GM12875 (cell line): ENCODE data around the gene DKK3.

ENCODE experiments used
- H3K4me3 ChIP-seq: one replicate; pipeline ENCODE4 v1.5.1; 2011; ENCODE audit warnings: low read depth, low read length, control low read depth
- TF ChIP-seq, protein P1 (sequence below): IDR thresholded peaks from 2 replicates; pipeline ENCODE4 v1.5.1; 2011; ENCODE audit warnings: low read depth, mild to moderate bottlenecking, control low read depth, inconsistent platforms, low read length, moderate library complexity, borderline replicate concordance; ENCODE audit not compliant: insufficient read depth

DKK3 gene

DNA sequence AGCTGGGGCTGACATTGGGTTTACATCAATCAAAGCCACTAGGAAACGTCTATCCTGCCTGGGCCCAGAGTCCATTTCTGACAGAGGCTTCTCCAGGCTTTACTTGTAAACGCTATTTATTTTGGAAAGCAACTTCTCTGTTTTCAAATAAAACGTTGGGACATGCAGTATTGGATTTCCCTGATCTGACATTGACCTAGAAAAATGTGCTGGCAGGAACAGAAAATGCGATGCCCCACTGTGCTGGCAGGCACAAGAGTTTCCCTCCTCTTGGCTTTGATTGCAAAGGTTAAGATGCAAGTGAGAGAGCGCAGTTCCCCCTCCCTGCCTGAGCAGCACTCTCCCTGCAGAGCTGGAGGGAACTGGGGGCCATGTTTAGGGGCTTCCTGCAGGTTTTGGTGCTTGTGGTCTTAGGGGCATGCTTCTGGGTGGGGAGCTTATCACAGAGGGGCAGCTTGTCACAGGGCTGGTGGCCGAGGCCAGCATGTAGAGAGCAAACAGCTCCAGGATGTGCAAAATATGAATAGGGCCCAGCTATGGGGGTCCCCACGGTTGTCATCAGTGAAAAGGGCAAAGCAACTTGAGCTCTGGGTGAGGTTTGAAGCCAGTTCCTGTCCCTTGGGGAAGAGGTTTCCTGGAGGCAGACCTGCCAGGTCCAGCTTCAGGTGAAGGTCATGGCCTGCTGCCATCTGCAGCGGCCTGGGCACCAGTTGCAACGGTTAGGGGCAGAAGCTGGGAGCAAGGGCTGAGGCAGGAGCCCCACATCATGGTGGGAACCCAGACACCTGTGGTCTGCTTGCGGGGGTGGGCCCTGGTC is 42.3 kb upstream of the DKK3 start:
- no peak overlapping the region for H3K4me3 ChIP-seq
- TF ChIP-seq, protein P1, sequence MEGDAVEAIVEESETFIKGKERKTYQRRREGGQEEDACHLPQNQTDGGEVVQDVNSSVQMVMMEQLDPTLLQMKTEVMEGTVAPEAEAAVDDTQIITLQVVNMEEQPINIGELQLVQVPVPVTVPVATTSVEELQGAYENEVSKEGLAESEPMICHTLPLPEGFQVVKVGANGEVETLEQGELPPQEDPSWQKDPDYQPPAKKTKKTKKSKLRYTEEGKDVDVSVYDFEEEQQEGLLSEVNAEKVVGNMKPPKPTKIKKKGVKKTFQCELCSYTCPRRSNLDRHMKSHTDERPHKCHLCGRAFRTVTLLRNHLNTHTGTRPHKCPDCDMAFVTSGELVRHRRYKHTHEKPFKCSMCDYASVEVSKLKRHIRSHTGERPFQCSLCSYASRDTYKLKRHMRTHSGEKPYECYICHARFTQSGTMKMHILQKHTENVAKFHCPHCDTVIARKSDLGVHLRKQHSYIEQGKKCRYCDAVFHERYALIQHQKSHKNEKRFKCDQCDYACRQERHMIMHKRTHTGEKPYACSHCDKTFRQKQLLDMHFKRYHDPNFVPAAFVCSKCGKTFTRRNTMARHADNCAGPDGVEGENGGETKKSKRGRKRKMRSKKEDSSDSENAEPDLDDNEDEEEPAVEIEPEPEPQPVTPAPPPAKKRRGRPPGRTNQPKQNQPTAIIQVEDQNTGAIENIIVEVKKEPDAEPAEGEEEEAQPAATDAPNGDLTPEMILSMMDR, result no peak

DNA sequence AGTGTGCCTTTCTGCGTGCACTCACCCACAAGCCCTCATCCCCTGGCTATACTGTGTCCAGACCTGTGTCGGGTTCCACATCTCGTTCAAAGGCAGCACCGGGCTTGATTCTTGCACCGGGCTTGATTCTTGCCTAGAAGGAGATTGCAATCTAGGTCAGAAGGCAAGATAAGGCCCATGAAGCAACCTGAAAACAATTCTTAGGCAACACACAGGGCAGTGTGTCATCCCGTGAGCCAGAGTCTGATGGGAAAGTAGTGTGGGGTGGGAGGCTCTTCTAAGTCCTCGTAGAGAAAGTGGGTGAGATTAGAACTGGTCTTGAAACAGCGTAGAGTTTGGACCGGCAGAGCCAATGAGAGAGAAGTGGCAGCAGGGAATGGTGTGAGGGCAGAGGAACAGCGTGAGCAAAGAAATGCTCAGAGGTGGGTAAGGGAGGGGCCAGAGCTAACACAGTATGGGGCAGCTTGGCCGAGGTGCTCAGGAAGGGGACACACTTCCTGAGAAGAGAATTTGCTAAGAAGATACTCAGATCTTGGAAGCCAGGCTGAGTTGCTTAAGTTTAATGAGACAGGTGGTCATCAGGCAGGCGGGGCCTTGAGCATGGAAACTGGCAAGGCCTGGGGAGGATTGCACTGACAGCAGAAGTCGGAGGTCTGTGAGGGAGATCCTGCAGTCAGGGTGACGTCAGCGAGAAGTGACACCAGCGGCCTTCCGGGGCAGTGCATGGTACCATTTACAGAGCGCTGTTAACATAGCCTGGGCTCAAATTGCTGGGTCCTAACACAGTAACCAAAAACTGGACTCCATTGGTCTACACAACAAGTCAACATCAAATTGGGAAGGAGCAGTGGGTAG is 40.7 kb upstream of the DKK3 start:
- H3K4me3 ChIP-seq, result no peak overlapping the region
- TF ChIP-seq, protein P1, result no peak

DNA sequence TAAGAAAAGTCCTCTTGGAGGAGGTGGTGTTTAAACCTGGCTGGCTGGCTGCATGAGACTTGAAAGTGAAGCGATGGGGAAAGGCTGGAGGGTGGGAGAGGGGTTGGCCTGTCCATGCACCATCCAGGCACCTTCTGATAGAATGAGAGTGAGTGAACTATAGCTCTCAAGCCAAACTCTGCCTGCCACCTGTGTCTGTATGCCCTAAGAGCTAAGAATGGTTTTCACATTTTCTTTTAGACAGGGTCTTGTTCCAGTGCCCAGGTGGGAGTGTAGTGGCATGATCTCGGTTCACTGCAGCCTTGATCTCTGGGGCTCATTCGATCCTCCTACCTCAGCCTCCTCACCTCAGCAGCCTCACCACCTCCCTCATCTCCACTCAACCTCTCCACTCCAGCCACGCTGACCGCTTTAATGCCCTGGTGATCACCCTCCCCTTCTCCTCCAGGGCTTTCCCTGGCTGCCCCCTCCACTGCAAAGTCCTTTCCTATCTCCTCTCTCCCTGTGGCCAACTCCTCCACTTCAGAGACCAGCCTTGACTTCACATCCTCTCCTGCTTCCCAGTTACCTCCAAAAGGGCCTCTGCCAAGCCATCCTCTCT is 38.3 kb upstream of the DKK3 start:
- no peak overlapping the region for H3K4me3 ChIP-seq
- TF ChIP-seq, protein P1, result no peak

DNA sequence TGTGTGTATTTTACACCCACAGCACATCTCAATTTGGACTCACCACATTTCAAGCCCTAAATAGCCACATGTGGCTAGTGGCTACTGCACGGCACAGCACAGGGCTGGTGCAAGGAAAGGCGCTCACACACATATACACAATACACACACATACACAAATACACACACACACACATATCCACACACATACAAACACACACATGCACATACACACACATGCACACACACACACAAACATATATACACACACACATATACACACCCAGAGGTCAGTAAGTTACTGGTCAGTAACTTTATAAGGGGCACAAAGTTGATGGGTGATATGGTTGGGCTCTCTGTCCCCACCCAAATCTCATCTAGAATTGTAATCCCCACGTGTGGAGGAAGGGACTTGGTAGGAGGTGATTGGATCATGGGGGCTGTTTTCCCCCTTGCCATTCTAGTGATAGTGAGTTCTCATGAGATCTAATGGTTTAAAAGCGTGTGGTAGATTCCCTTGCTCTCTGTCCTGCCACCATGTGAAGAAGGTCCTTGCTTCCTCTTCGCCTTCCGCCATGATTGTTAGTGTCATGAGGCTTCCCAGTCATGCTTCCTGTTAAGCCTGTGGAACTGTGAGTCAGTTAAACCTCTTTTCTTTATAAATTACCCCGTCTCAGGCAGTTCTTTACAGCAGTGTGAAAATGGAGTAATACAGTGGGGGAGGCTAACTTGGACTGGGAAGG is 37.6 kb upstream of the DKK3 start:
- TF ChIP-seq, protein P1, result no peak
- no peak overlapping the region for H3K4me3 ChIP-seq

DNA sequence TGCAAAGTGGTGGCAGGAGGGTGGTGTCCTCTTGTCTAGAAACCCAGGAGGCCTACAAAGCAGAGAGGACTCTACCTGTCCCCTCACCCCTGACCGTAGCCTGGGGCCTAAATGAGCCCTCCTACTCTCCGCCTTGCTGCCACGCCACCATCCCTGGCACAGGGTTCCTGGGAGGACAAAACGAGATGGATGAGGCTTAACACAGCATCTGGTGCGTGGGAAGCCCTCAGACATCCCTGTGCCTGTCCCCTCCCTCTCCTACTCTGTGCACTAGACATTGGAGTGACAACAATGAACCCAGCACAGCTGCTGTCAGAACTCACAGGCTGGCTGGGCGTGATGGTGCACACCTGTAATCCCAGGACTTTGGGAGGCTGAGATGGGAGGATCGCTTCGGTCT is 36.4 kb upstream of the DKK3 start:
- H3K4me3 ChIP-seq, result no peak overlapping the region

More for the DNA sequence above, 36.4 kb upstream of the DKK3 start:
- TF ChIP-seq, protein P1, result no peak
